HG03139 (cell line): ENCODE measurements around the gene ENTR1.
"Not testable (repeated sequence)": the region's sequence is repeated elsewhere in the genome, so short reads cannot be mapped to it uniquely, and the experiment has no call there.

ENCODE experiments used
- ATAC-seq: cut with Tn5 transposase; IDR thresholded peaks from one replicate; pipeline ENCODE4 v1.9.1; 2021; ENCODE audit not compliant: unreplicated experiment

ENTR1 gene

DNA sequence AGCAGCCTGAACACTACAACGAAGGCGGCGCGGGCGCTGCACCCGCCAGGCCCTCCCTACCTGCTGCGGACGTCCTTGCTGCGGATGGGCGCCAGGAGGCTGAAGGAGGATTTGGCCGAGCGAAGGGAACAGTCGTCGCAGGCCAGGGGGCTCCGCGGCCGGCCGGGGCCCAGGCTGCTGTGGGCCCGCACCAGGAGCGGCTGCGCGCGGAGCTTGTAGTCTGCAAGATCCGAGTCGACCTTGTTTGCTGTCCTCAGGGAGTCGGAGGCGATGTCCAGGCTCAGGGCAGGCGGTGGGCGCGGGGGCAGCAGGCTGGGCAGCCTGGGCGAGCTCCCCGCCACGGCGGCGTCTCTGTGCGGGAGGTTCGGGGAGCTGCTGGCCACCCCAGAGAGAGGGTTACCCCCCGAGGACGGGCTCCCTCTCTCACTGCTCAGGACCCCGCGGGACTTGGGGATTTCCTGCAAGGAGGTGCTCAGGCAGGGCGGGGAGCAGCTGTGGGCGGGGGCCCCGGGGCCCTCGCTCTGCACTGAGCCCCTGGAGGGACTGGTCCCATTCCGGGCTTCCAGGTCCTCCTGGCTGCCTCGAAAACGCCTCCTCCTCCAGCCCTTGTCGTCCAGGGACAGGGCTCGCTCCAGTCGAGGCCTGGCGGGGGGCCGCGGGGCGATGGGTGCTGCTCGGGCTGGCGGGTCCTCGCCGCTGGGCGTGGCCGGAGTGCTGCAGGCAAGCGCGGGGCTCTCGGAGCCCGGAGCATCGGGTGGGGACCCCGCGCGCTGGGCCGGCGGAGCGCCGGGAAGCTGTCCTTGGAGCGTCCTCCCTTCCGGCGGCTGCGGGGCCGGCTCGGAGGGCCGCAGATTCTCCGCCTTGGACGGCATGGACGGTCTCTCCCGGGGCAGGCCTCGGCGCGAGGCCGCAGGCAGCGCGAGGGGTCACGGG, 28.4 kb upstream of the ENTR1 start:
- ATAC-seq: no peak

- no peak for ATAC-seq
Observed at GRCh38 chr9:136437839-136438547, 27.6 kb upstream of the ENTR1 start.

GRCh38 chr9:136437430-136437829, 27.0 kb upstream of the ENTR1 start:
- no peak for ATAC-seq

GRCh38 chr9:136436055-136436634, 25.7 kb upstream of the ENTR1 start:
- no peak for ATAC-seq

GRCh38 chr9:136434580-136435169, 24.3 kb upstream of the ENTR1 start:
- no peak for ATAC-seq

DNA sequence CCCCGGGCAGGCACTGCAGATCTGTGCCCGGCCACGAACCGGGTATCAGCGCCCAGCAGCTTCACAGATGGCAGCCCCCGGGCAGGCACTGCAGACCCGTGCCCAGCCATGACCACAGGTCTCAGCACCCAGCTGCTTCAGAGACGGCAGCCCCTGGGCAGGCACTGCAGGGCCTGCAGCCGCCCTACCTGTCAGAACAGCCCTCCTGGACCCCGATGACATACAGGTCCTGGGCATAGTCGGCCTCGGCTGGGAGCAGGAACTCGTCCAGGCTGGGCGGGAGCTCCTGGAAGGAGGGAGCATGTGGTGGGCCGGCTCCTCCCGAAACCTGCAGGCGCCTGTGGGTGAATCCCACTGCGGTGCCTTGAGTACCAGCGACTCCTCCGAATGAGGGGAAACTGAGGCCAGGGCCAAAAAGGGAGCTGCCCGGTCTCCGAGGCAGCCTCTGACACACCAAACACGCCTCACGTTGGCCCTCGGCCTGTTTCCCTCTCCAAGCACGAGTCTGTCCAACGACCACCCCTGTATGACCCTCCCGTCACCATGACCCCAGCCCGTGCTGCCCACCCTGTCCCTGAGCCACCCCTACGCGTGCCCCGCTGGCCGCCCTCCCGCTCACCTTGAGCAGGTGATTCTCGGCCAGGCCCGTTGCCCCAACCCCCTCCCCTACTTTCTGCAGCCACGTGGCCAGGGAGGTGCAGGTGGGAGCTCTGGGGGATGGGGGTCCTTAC, 23.6 kb upstream of the ENTR1 start:
- no peak for ATAC-seq

- no peak for ATAC-seq
Observed at GRCh38 chr9:136433043-136433715, 22.8 kb upstream of the ENTR1 start.

DNA sequence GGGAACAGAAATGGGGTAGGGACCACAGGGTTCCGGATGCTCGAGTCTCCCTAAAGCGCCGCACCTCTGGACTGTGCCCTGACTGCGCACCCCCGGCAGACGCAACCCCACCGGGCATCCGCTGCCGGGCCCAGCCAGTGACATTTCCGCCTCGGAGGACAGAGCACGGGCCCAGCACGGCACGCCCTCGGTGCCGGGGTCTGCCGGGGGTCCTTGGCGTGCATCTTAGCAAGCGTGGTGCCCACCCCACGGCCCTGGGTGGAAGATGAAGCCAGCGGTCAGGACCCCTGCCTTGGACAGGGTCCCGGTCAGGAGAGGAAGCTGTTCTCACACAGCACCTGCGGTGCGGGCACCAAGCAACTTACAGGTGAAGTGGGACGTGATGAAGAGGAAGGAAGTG, 22.2 kb upstream of the ENTR1 start:
- ATAC-seq: no peak

- no peak for ATAC-seq
Observed at GRCh38 chr9:136431782-136432350, 21.5 kb upstream of the ENTR1 start.

DNA sequence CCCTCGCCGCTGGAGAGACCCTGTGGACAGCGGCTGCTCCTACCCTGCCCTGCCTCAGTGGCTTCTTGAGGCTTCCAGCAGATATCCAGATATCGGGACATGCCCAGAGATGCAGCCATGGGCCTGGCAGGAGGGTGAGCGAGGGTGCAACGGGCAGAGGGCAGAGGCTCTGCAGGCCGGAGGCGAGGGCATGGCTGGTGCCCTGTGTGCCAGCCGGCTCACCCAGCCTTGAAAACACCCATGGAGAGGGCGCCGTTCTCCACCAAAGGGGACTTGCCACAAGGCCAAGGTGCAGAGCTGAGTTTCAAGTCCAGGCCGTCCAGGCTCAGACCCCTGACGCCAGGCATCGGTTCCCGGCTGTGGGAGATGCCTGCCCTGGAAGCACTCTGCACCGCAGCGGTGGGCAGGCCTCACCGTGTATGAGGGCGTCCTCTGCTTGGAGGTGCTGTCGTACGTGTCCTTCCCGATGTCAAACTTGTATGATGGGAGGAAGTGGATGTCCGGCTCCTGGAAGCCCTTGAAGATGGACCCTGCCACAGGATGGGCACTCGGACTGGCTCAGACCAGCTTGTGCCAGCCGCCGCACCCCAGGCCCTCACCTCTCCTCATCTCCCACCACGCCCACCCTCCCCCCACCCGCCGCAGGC, 20.3 kb upstream of the ENTR1 start:
- no peak for ATAC-seq

GRCh38 chr9:136429683-136430491, 19.5 kb upstream of the ENTR1 start:
- no peak for ATAC-seq

GRCh38 chr9:136429075-136429628, 18.7 kb upstream of the ENTR1 start:
- no peak for ATAC-seq

- ATAC-seq: no peak
Observed at GRCh38 chr9:136426787-136427186, 16.4 kb upstream of the ENTR1 start.

- ATAC-seq: not testable (repeated sequence)
Observed at GRCh38 chr9:136425367-136425766, 15.0 kb upstream of the ENTR1 start.

GRCh38 chr9:136424750-136425362, 14.4 kb upstream of the ENTR1 start:
- ATAC-seq: no peak

DNA sequence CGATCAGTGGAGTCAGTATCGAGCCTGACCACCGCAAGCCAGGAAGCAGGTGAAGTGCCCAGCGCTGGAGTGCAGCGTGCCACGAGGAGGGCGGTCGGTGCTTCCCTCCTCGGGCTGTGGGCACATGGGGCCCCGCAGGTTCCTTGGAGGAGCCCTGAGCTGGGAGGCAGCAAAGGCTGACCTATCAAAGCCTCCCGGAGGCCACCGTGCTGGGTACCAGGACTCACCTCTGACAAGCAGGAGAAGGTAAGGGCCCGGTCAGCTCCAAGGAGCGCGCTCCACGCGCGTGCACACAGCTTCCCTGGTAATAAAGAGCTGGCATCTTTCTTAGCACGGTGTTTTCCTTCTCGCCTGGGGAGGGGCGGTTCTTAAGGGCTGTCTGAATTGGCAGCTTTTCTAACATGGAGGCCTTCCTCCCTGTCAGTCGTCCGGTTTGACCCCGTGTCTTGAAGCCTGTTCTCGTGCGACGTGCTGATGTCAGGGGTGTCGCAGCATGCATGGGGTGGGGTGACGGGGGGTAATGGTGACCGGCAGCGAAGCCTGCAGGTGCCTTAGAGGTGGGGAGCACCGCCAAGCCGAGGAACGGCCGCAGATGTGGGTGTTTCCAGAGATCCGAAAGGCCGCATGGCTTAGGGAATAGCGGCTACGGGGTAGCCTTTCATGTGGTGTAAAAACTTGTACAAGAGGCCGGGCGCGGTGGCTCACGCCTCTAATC, 13.2 kb upstream of the ENTR1 start:
- ATAC-seq: no peak

DNA sequence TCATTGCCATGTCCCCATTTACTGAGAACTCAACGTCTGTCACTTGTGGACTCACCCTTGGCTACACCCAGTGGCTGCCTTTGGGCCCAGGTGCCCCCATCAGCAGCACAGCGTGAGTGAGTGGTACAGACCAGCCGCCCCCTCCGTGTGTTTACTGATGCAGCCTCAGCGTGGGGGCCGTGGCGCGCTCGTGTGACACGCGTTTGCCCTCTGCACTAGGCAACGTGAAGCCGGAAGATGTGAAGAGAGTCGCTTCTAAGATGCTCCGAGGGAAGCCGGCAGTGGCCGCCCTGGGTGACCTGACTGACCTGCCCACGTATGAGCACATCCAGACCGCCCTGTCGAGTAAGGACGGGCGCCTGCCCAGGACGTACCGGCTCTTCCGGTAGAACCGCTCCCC, 12.5 kb upstream of the ENTR1 start:
- no peak for ATAC-seq
